HEK293T (cell line): ENCODE results near the gene BCAR3.

Experiments used
- BHLHE40 ChIP-seq: fragments of 450-650 bp; IDR thresholded peaks from 2 replicates; pipeline ENCODE4 v1.6.1; 2016; ENCODE audit warnings: mild to moderate bottlenecking, moderate library complexity, borderline replicate concordance
- TARDBP ChIP-seq: fragments of 450-650 bp; IDR thresholded peaks from 2 replicates; pipeline ENCODE4 v1.6.1; 2016
- TF ChIP-seq, protein P1 (sequence below): fragments of 450-650 bp; IDR thresholded peaks from 2 replicates; pipeline ENCODE4 v1.6.1; 2016

- TF ChIP-seq, protein P1, sequence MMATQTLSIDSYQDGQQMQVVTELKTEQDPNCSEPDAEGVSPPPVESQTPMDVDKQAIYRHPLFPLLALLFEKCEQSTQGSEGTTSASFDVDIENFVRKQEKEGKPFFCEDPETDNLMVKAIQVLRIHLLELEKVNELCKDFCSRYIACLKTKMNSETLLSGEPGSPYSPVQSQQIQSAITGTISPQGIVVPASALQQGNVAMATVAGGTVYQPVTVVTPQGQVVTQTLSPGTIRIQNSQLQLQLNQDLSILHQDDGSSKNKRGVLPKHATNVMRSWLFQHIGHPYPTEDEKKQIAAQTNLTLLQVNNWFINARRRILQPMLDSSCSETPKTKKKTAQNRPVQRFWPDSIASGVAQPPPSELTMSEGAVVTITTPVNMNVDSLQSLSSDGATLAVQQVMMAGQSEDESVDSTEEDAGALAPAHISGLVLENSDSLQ = no peak
- no peak for TF ChIP-seq TARDBP
- TF ChIP-seq BHLHE40 = no peak
These were observed 24.4 kb upstream of the BCAR3 start for GRCh38 chr1:93705892-93706500.
